Upper lobe of left lung (tissue), 4 donors: ENCODE results near the gene EIF1.

ENCODE experiments used
- EP300 ChIP-seq, 4 donors: sonication (generic); formaldehyde crosslinking; IDR thresholded peaks; one replicate each; pipeline ENCODE4 v1.5.1; 2017; ENCODE audit warnings: antibody characterized with exemption in 4 of 4, control low read depth in 2 of 4
- TF ChIP-seq, protein P1 (sequence below), 6 experiments: fragments of 450-650 bp in 4 of 6; fragments of 200-600 bp in 2 of 6; sonication (generic) in 2 of 6; IDR thresholded peaks; one replicate each; pipeline ENCODE4 v1.5.1; 2016 to 2019; ENCODE audit warnings: antibody characterized with exemption in 6 of 6

DNA sequence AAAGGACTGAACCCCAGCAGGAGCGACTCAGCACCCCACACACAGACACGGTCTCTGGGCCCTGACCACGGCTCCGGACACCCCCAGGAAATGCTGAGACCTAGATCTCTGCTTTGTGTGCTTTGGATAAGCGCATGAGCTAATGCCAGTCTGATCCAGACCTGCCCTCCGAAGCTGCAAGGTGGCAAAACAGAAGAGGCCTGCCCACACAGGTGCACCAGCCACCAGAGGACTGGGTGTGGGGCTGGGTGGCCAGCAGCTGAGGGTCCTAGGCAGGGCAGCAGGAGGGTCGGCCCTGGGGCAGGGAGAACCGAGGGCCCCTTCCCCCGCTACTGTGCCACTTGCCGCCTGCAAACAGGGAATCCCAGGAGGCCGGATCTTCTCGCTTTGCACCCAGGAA lies 30.7 kb upstream of the EIF1 start:
- TF ChIP-seq, protein P1, sequence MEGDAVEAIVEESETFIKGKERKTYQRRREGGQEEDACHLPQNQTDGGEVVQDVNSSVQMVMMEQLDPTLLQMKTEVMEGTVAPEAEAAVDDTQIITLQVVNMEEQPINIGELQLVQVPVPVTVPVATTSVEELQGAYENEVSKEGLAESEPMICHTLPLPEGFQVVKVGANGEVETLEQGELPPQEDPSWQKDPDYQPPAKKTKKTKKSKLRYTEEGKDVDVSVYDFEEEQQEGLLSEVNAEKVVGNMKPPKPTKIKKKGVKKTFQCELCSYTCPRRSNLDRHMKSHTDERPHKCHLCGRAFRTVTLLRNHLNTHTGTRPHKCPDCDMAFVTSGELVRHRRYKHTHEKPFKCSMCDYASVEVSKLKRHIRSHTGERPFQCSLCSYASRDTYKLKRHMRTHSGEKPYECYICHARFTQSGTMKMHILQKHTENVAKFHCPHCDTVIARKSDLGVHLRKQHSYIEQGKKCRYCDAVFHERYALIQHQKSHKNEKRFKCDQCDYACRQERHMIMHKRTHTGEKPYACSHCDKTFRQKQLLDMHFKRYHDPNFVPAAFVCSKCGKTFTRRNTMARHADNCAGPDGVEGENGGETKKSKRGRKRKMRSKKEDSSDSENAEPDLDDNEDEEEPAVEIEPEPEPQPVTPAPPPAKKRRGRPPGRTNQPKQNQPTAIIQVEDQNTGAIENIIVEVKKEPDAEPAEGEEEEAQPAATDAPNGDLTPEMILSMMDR (IDR thresholded peaks at IDR 0.05): no peak
- TF ChIP-seq EP300 (IDR thresholded peaks at IDR 0.05): no peak
